ENCODE results near the gene THRAP3. TPM values are rescaled to one million over a fixed set of nuclear protein-coding genes. Genes with fewer than 3 reads are reported as not detected.

THRAP3 gene
- total and polyA plus RNA-seq, 9 of the 15 experiments (the other 6 are each of a cell fraction or from before 2014, with no cell fraction given), result 66.2 to 135 (median 113) TPM

DNA sequence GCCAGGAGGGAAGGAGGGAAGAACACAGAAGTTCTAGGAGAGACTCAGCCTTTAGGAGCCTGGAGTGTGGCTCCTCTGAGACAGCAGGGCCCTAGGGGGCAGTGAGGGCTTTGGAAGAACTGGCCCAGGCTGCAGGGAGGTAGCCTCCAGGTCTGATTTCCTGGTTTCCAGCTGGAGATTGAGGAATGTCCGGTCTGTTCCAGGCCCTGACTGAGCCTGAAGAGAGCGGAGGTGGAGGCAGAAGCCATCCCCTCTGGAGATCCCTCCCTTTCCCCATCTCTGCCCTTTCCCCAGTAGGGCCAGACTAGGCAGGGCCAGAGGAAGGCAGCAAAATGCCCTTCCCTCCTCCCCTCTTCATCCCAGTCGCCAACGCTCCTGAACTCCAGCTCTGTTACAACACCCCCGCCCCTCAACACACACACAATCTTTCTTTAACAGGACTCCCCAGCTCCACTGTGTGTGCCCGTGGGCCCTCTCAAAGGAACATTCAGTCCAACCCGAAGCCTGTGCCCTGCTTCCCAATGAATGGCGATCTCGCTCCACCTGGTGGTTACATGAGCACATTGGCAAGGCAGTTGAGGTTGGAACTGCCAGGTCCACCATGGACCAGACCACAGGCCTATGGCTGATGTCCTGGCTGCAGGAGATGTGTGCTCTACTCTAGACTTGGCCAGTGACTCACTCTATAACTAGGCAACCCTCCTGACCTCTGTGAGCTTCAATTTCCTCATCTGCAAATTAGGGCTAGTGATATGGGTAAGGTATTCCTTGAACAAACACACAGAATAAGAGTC lies 36.2 kb upstream of the THRAP3 start (continued):
- peak; percentile 42 to 68; a peak in 2 of 4 replicates for TF ChIP-seq MAZ (CRISPR knock-in tag; conservative IDR thresholded peaks at IDR 0.05 in 1 of 2, IDR thresholded peaks at IDR 0.05 in 1 of 2)
- 0 out of 2 replicates have a peak, but pooled peaks have one; percentile 4 for TF ChIP-seq OTX1 (CRISPR knock-in tag; IDR thresholded peaks at IDR 0.05)
- no peak for TF ChIP-seq CHD4 (IDR thresholded peaks at IDR 0.05; ENCODE audit: insufficient read depth, insufficient replicate concordance, low read depth, low read length, poor library complexity, severe bottlenecking)
- peak in 1 of 2 experiments; percentile 33; a peak in 3 of 4 replicates for TF ChIP-seq NRF1 (conservative IDR thresholded peaks at IDR 0.05 in 1 of 2, IDR thresholded peaks at IDR 0.05 in 1 of 2)
- TF ChIP-seq NFIX (CRISPR knock-in tag; IDR thresholded peaks at IDR 0.05; ENCODE audit: low read depth), result no peak
- TF ChIP-seq ESRRB (CRISPR knock-in tag; IDR thresholded peaks at IDR 0.05; ENCODE audit: borderline replicate concordance), result no peak
- TF ChIP-seq, protein P1, sequence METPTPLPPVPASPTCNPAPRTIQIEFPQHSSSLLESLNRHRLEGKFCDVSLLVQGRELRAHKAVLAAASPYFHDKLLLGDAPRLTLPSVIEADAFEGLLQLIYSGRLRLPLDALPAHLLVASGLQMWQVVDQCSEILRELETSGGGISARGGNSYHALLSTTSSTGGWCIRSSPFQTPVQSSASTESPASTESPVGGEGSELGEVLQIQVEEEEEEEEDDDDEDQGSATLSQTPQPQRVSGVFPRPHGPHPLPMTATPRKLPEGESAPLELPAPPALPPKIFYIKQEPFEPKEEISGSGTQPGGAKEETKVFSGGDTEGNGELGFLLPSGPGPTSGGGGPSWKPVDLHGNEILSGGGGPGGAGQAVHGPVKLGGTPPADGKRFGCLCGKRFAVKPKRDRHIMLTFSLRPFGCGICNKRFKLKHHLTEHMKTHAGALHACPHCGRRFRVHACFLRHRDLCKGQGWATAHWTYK (CRISPR knock-in tag; IDR thresholded peaks at IDR 0.05), result 0 out of 2 replicates have a peak, but pooled peaks have one; percentile 58
- TF ChIP-seq ZFX (CRISPR knock-in tag; IDR thresholded peaks at IDR 0.05), result 0 out of 2 replicates have a peak, but pooled peaks have one; percentile 46
- TF ChIP-seq, protein P2, sequence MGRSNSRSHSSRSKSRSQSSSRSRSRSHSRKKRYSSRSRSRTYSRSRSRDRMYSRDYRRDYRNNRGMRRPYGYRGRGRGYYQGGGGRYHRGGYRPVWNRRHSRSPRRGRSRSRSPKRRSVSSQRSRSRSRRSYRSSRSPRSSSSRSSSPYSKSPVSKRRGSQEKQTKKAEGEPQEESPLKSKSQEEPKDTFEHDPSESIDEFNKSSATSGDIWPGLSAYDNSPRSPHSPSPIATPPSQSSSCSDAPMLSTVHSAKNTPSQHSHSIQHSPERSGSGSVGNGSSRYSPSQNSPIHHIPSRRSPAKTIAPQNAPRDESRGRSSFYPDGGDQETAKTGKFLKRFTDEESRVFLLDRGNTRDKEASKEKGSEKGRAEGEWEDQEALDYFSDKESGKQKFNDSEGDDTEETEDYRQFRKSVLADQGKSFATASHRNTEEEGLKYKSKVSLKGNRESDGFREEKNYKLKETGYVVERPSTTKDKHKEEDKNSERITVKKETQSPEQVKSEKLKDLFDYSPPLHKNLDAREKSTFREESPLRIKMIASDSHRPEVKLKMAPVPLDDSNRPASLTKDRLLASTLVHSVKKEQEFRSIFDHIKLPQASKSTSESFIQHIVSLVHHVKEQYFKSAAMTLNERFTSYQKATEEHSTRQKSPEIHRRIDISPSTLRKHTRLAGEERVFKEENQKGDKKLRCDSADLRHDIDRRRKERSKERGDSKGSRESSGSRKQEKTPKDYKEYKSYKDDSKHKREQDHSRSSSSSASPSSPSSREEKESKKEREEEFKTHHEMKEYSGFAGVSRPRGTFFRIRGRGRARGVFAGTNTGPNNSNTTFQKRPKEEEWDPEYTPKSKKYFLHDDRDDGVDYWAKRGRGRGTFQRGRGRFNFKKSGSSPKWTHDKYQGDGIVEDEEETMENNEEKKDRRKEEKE (IDR thresholded peaks at IDR 0.05; ENCODE audit: borderline replicate concordance in 1 of 2, control insufficient read depth in 1 of 2, low read depth in 2 of 2, low read length in 1 of 2), result no peak
- TF ChIP-seq, protein P3, sequence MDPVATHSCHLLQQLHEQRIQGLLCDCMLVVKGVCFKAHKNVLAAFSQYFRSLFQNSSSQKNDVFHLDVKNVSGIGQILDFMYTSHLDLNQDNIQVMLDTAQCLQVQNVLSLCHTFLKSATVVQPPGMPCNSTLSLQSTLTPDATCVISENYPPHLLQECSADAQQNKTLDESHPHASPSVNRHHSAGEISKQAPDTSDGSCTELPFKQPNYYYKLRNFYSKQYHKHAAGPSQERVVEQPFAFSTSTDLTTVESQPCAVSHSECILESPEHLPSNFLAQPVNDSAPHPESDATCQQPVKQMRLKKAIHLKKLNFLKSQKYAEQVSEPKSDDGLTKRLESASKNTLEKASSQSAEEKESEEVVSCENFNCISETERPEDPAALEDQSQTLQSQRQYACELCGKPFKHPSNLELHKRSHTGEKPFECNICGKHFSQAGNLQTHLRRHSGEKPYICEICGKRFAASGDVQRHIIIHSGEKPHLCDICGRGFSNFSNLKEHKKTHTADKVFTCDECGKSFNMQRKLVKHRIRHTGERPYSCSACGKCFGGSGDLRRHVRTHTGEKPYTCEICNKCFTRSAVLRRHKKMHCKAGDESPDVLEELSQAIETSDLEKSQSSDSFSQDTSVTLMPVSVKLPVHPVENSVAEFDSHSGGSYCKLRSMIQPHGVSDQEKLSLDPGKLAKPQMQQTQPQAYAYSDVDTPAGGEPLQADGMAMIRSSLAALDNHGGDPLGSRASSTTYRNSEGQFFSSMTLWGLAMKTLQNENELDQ (CRISPR knock-in tag; IDR thresholded peaks at IDR 0.05; ENCODE audit: borderline replicate concordance), result 0 out of 2 replicates have a peak, but pooled peaks have one; percentile 11
- TF ChIP-seq ADNP (tag; IDR thresholded peaks at IDR 0.05), result no peak
- TF ChIP-seq, protein P4, sequence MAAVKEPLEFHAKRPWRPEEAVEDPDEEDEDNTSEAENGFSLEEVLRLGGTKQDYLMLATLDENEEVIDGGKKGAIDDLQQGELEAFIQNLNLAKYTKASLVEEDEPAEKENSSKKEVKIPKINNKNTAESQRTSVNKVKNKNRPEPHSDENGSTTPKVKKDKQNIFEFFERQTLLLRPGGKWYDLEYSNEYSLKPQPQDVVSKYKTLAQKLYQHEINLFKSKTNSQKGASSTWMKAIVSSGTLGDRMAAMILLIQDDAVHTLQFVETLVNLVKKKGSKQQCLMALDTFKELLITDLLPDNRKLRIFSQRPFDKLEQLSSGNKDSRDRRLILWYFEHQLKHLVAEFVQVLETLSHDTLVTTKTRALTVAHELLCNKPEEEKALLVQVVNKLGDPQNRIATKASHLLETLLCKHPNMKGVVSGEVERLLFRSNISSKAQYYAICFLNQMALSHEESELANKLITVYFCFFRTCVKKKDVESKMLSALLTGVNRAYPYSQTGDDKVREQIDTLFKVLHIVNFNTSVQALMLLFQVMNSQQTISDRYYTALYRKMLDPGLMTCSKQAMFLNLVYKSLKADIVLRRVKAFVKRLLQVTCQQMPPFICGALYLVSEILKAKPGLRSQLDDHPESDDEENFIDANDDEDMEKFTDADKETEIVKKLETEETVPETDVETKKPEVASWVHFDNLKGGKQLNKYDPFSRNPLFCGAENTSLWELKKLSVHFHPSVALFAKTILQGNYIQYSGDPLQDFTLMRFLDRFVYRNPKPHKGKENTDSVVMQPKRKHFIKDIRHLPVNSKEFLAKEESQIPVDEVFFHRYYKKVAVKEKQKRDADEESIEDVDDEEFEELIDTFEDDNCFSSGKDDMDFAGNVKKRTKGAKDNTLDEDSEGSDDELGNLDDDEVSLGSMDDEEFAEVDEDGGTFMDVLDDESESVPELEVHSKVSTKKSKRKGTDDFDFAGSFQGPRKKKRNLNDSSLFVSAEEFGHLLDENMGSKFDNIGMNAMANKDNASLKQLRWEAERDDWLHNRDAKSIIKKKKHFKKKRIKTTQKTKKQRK (IDR thresholded peaks at IDR 0.05; ENCODE audit: borderline replicate concordance, low read depth, low read length), result no peak
- TF ChIP-seq ZKSCAN8 (CRISPR knock-in tag; IDR thresholded peaks at IDR 0.05), result no peak
- peak; percentile 61; the same call in 1 of the 2 replicates for TF ChIP-seq MTA1 (IDR thresholded peaks at IDR 0.05; ENCODE audit: borderline replicate concordance)

Data from K562 (cell line).